Brain microvascular endothelial cell (primary cell): ENCODE data around the gene MED28.

Experiments
- DNase-seq: peaks from one replicate; pipeline ENCODE4 v3.0.0-alpha.2; 2020
- H3K27ac ChIP-seq: fragments of 250-450 bp; sonication (Bioruptor Pico); 2 replicates; pipeline ENCODE4 v1.5.1; 2020; ENCODE audit warnings: mild to moderate bottlenecking, moderate library complexity
- H3K27me3 ChIP-seq: fragments of 250-450 bp; sonication (Bioruptor Pico); replicated peaks from 2 replicates; pipeline ENCODE4 v1.5.1; 2020; ENCODE audit warnings: mild to moderate bottlenecking
- H3K36me3 ChIP-seq: fragments of 250-450 bp; sonication (Bioruptor Pico); replicated peaks from 2 replicates; pipeline ENCODE4 v1.5.1; 2020; ENCODE audit warnings: mild to moderate bottlenecking
- H3K4me3 ChIP-seq: 2 replicates; pipeline ENCODE4 v1.5.1; 2011; ENCODE audit warnings: low read depth, mild to moderate bottlenecking, control low read depth, low read length, moderate library complexity
- CTCF ChIP-seq: IDR thresholded peaks from 2 replicates; pipeline ENCODE4 v1.5.1; 2011; ENCODE audit warnings: low read depth, mild to moderate bottlenecking, moderate library complexity, low read length, control low read depth, inconsistent platforms; ENCODE audit errors: missing control alignments
- in situ Hi-C: cut with HindIII; loops from 2 replicates; pipeline ENCODE4 v1.10.0; 2017; ENCODE audit warnings: low sequenced_read_pairs, low pct_ligation_motif_present

The MED28 gene

DNA sequence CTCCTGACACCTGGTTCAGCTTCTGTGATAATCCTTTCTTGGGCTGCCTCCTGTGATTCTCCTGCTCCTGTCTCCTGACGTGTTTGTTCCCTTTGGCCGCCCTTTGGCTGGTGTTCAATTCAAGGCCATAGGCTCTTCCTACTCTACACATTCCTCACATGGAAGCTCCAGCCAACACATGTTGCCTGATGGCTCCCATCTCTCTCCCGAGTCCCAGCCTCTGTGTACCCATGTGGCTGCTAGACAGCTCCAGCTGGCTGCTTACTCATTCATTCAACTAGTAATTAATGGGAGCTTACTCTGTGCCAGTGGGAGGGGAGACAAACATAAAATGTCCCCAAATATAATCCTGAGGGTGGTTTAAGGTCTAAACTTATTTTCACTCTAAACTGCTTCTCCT lies 9.2 kb upstream of the MED28 start:
- in situ Hi-C loops = no loop called here
- Histone ChIP-seq H3K27ac (no peak overlapping the region), H3K4me3 (no peak overlapping the region), H3K36me3 (peaks cover 20% of the 10 kb centered on the region), H3K27me3 (no peaks in the 10 kb centered on the region)
- no peak for DNase-seq
- TF ChIP-seq CTCF = no peak

DNA sequence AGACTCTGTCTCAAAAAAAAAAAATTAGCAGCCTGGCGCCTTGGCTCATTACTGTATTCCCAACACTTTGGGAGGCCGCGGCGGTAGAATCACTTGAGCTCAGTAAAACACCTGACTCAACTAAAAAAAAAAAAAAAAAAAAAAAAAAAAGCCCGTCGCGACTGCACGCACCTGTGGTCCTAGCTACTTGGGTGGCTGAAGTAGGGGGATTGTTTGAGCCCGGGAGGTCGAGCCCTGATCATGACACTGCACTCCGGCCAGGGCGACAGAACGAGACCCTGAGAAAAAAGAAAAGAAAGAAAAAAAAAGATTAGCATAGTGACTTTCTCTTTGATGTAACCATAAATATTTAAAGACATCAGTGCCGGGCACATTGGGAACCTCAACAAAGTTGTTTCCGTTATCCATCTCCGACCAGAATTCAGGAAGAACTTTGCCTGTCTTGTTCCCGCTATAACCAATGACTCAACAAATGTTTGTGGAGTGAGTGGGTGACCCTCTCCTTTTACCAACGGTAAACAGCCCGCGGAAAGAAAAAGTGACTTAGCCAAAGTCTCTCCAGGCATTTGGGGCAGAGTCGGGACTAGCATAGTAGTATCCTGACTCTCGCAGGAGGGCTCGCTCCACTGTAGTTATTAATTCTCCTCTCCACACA lies 553 bp upstream of the MED28 start:
- no peak for TF ChIP-seq CTCF
- peak; percentile 64 for DNase-seq
- Histone ChIP-seq H3K36me3 (peaks cover 9% of the 10 kb centered on the region), H3K27ac (peak overlapping the region; percentile 82), H3K27me3 (no peaks in the 10 kb centered on the region), H3K4me3 (peak overlapping the region; percentile 98)
- in situ Hi-C loops = no loop called here

- Histone ChIP-seq H3K36me3 (peaks cover 24% of the 10 kb centered on the region), H3K27ac (no peak overlapping the region), H3K4me3 (peak overlapping the region; percentile 1), H3K27me3 (no peaks in the 10 kb centered on the region)
- in situ Hi-C loops = no loop called here
- TF ChIP-seq CTCF = no peak
- no peak for DNase-seq
Measured at GRCh38 chr4:17616283-17616682, 1.8 kb downstream of the MED28 start.

- Histone ChIP-seq H3K4me3 (no peak overlapping the region), H3K27me3 (no peaks in the 10 kb centered on the region), H3K36me3 (peaks cover 48% of the 10 kb centered on the region), H3K27ac (peak overlapping the region; percentile 56)
- TF ChIP-seq CTCF = no peak
- in situ Hi-C loops = no loop called here
- DNase-seq = no peak
Measured at GRCh38 chr4:17618926-17619325, 4.5 kb downstream of the MED28 start.

DNA sequence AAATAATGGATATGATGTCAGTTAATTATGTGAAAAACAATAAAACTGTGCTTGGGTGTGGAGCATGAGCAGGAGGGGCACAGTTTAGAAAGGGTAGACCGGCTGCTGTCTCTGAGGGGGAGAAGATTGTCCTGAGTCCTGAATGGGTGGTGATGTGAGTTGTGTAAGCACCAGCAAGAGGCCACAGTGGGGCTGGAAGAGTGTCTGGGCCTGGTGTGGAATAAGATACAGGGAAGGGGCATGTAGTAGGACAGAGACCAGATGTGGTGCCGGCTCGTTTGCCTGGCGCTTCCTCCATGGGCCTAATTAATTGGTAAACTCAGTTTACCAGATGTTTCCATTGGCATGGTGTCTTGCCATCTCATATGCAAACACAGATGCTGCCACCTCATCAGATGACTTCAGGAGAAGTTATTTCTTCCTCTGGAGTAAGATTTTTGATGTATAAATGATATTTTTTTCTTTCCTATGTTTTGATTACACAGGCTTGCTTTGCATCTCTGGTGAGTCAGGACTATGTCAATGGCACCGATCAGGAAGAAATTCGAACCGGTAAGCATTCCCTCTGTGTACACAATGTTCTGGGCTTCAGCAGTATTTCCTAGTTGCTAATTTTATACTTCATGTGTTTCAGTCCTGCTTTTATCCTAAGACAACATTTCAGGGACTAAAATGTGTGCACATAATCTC lies 5.1 kb downstream of the MED28 start:
- in situ Hi-C loops = no loop called here
- no peak for TF ChIP-seq CTCF
- H3K27me3 ChIP-seq = no peaks in the 10 kb centered on the region
- H3K36me3 ChIP-seq = peaks cover 54% of the 10 kb centered on the region
- peak; percentile 59 for DNase-seq
- H3K4me3 ChIP-seq = no peak overlapping the region
- peak overlapping the region; percentile 56 for H3K27ac ChIP-seq
